HUES48 (cell line): ENCODE results near the gene BHMT.
"Not testable (repeated sequence)": the region's sequence is repeated elsewhere in the genome, so short reads cannot be mapped to it uniquely, and the experiment has no call there.

ENCODE experiments used
- H3K27ac ChIP-seq: one replicate; pipeline ENCODE4 v1.7.0; 2013; ENCODE audit warnings: low read depth, low read length, inconsistent platforms
- H3K27me3 ChIP-seq: 2 replicates; pipeline ENCODE4 v1.6.1; 2013; ENCODE audit warnings: mild to moderate bottlenecking, low read length; ENCODE audit not compliant: control insufficient read depth, insufficient read depth
- H3K36me3 ChIP-seq: 2 replicates; pipeline ENCODE4 v1.6.1; 2013; ENCODE audit warnings: low read length; ENCODE audit not compliant: control insufficient read depth, insufficient read depth
- H3K4me1 ChIP-seq: 2 replicates; pipeline ENCODE4 v1.6.1; 2013; ENCODE audit warnings: mild to moderate bottlenecking, low read length; ENCODE audit not compliant: control insufficient read depth, insufficient read depth
- H3K4me3 ChIP-seq: 2 replicates; pipeline ENCODE4 v1.5.1; 2013; ENCODE audit warnings: mild to moderate bottlenecking, low read depth, low read length
- H3K9ac ChIP-seq: 2 replicates; pipeline ENCODE4 v1.6.1; 2013; ENCODE audit warnings: mild to moderate bottlenecking, low read depth, low read length, moderate library complexity
- H3K9me3 ChIP-seq: 2 replicates; pipeline ENCODE4 v1.6.1; 2013; ENCODE audit warnings: low read length; ENCODE audit not compliant: control insufficient read depth, insufficient read depth

BHMT gene

DNA sequence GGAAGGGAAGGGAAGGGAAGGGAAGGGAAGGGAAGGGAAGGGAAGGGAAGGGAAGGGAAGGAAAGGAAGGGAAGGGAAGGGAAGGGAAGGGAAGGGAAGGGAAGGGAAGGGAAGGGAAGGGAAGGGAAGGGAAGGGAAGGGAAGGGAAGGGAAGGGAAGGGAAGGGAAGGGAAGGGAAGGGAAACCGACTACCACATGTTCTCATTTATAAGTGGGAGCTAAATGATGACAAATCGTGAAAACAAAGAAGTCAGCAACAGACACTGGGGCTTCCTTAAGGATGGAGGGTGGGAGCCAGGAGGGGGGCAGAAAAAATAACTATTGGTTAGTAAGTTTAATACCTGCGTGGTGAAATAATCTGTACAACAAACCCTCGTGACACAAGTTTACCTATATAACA is 68.8 kb downstream of the BHMT start:
- not testable (repeated sequence) for H3K9ac ChIP-seq, H3K4me3 ChIP-seq, H3K27ac ChIP-seq, H3K36me3 ChIP-seq, H3K9me3 ChIP-seq, H3K27me3 ChIP-seq
- peaks cover 10% of the 10 kb centered on the region for H3K4me1 ChIP-seq

- Histone ChIP-seq H3K9me3 (no peaks in the 10 kb centered on the region), H3K4me3 (no peak overlapping the region), H3K9ac (no peak overlapping the region), H3K4me1 (peaks cover 3% of the 10 kb centered on the region; the same call in 1 of the 2 replicates), H3K27ac (peak overlapping the region; percentile 4), H3K27me3 (no peaks in the 10 kb centered on the region), H3K36me3 (no peaks in the 10 kb centered on the region)
Measured at GRCh38 chr5:79181419-79182022, 69.9 kb downstream of the BHMT start.
